HUES6 (cell line): ENCODE data around the gene STK11IP.
A peak's percentile ranks its signal among the peaks of the same experiment; 100 is the strongest.
"Not testable (repeated sequence)": the region's sequence is repeated elsewhere in the genome, so short reads cannot be mapped to it uniquely, and the experiment has no call there.

Experiments used
- H3K27ac ChIP-seq: 2 replicates; pipeline ENCODE4 v1.7.0; 2013; ENCODE audit warnings: low read depth, mild to moderate bottlenecking, low read length, inconsistent platforms
- H3K27me3 ChIP-seq: 2 replicates; pipeline ENCODE4 v1.6.1; 2013; ENCODE audit warnings: low read length; ENCODE audit not compliant: control insufficient read depth, insufficient read depth
- H3K36me3 ChIP-seq: 2 replicates; pipeline ENCODE4 v1.6.1; 2013; ENCODE audit warnings: low read length; ENCODE audit not compliant: control insufficient read depth, insufficient read depth
- H3K4me1 ChIP-seq: 2 replicates; pipeline ENCODE4 v1.6.1; 2013; ENCODE audit warnings: low read length; ENCODE audit not compliant: control insufficient read depth, insufficient read depth
- H3K4me3 ChIP-seq: 2 replicates; pipeline ENCODE4 v1.5.1; 2013; ENCODE audit warnings: low read depth, low read length
- H3K9ac ChIP-seq: one replicate; pipeline ENCODE4 v1.6.1; 2013; ENCODE audit warnings: mild to moderate bottlenecking, low read length
- H3K9me3 ChIP-seq: 2 replicates; pipeline ENCODE4 v1.6.1; 2013; ENCODE audit warnings: low read depth, low read length; ENCODE audit not compliant: control insufficient read depth, insufficient read depth

STK11IP gene

DNA sequence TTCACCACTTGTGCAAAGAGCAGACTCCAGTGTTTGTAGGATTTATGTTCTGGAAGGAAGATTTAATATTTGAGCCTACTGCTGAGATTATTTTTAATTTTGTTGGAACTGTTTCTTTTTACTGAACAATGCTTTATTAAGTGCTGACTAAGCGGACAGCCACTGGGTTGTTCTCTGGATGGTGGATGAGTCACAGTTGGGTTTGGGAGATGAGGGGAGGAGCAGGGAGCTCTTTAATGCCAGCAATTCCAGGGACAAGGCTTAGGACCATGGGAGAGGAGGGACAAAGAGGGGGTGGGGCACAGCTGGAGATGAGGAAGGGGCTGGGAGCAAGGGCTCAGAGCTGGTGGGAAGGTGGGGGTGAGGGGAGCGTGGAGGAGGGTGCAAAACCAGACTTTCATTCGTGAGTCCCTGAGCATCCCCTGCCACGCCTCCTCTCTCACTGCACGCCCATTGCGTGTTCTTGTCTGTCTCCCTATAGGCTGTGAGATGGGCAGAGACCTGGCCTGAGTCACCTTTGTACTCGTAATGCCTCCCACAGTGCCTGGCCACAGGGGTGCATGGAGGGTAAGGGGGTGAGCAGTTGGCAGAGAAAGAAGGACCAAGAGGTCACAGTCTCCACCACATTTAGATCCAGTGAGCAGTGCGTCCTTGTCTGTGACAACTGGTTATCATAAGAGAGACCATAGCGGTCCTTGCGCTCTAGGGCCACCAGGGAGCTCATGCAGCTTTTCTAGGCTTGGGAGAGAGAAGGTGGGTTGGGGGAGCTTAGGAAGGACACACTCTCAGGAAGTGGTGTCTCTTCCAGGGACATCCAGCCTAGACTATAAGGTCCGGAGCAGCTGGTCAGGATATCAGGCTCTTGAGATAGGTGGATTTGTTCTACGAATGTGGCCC is 48.2 kb downstream of the STK11IP start:
- Histone ChIP-seq H3K27ac (no peak overlapping the region; the same call in 1 of the 2 replicates), H3K9ac (no peak overlapping the region), H3K36me3 (no peaks in the 10 kb centered on the region), H3K27me3 (peaks cover 3% of the 10 kb centered on the region; the same call in 1 of the 2 replicates), H3K4me3 (no peak overlapping the region; the same call in 1 of the 2 replicates), H3K9me3 (no peaks in the 10 kb centered on the region), H3K4me1 (peaks cover 21% of the 10 kb centered on the region)

- Histone ChIP-seq H3K4me3 (no peak overlapping the region), H3K27me3 (no peaks in the 10 kb centered on the region), H3K9me3 (no peaks in the 10 kb centered on the region), H3K4me1 (peaks cover 14% of the 10 kb centered on the region), H3K9ac (no peak overlapping the region), H3K27ac (no peak overlapping the region), H3K36me3 (no peaks in the 10 kb centered on the region)
Observed at GRCh38 chr2:219648176-219648575, 50.5 kb downstream of the STK11IP start.

- peaks cover 14% of the 10 kb centered on the region for H3K4me1 ChIP-seq
- no peaks in the 10 kb centered on the region for H3K9me3 ChIP-seq
- no peaks in the 10 kb centered on the region for H3K27me3 ChIP-seq
- no peaks in the 10 kb centered on the region for H3K36me3 ChIP-seq
- H3K9ac ChIP-seq: no peak overlapping the region
- no peak overlapping the region for H3K27ac ChIP-seq
- H3K4me3 ChIP-seq: no peak overlapping the region
Observed at GRCh38 chr2:219648963-219649362, 51.3 kb downstream of the STK11IP start.

DNA sequence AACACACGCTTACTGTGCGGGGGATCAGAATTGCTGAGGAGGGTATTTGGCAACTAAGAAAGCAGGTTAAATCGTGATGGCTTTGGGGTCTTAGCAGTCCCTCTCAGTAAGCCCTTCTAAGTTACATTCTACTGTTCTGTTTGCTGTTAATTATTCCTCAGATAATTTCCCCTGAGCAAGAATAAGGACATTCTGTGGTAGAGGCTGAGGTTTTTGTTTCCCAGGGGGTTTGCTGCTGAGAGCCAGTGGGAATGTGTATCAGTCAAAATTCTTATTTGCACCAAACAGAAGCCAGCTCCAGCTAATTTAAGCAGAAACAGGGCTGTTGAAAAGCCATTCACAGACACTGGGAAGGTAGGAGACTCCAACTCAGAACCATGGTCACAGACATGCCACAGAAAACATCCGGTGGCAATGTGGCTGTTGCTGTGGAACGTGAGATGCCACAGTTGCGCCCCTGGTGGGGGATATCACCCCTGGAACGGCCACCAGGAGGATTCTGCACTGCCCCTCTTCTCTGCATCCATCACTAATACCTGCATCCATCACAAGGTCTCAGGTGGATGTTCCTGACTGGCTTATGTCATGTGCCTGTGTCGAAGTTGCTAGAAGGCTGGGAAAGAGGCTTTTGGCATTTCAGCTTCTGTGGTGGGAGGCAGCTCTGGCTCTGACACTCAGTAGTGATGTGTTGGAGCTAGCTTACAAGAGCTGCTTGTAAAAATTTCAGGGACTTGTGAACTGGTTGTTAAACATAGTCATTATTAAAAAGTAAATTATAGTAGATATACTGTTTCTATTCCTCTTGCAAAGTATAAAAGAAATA is 53.0 kb downstream of the STK11IP start:
- no peak overlapping the region for H3K27ac ChIP-seq
- H3K27me3 ChIP-seq: no peaks in the 10 kb centered on the region
- no peaks in the 10 kb centered on the region for H3K9me3 ChIP-seq
- H3K4me3 ChIP-seq: no peak overlapping the region
- no peak overlapping the region for H3K9ac ChIP-seq
- H3K36me3 ChIP-seq: no peaks in the 10 kb centered on the region
- peaks cover 5% of the 10 kb centered on the region for H3K4me1 ChIP-seq

- not testable (repeated sequence) for H3K27me3 ChIP-seq, H3K27ac ChIP-seq, H3K9ac ChIP-seq, H3K9me3 ChIP-seq, H3K4me1 ChIP-seq, H3K4me3 ChIP-seq, H3K36me3 ChIP-seq
Observed at GRCh38 chr2:219651656-219652055, 54.0 kb downstream of the STK11IP start.

GRCh38 chr2:219656526-219656925 is 58.9 kb downstream of the STK11IP start:
- Histone ChIP-seq H3K4me1 (no peaks in the 10 kb centered on the region), H3K36me3 (no peaks in the 10 kb centered on the region), H3K9me3 (peaks cover 27% of the 10 kb centered on the region), H3K9ac (no peak overlapping the region), H3K27me3 (no peaks in the 10 kb centered on the region), H3K4me3 (no peak overlapping the region), H3K27ac (no peak overlapping the region)

- no peak overlapping the region for H3K27ac ChIP-seq
- H3K4me3 ChIP-seq: no peak overlapping the region
- H3K36me3 ChIP-seq: no peaks in the 10 kb centered on the region
- peaks cover 36% of the 10 kb centered on the region for H3K9me3 ChIP-seq
- H3K27me3 ChIP-seq: no peaks in the 10 kb centered on the region
- peaks cover 16% of the 10 kb centered on the region for H3K4me1 ChIP-seq
- H3K9ac ChIP-seq: no peak overlapping the region
Observed at GRCh38 chr2:219658196-219658846, 60.7 kb downstream of the STK11IP start.

DNA sequence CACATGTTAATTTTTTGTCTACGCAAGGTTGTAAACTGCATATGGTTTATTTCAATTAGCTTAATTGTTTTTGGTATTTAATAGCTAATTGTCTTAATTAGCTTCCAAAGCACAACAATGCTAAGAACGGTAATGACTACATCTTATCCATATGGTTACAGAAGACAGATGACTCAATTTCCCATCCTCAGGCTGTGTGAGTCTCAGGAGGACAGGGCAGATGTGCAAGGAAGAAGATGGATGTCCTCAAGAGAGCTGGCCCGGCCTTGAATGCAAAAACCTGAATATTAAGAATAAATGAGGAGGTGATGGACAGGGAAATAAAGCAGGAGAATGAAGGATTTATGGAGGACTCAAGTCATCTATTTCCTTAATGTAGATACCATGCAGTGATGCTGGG is 61.2 kb downstream of the STK11IP start:
- no peak overlapping the region for H3K27ac ChIP-seq
- H3K9me3 ChIP-seq: peaks cover 36% of the 10 kb centered on the region
- peaks cover 18% of the 10 kb centered on the region for H3K4me1 ChIP-seq
- H3K36me3 ChIP-seq: no peaks in the 10 kb centered on the region
- no peak overlapping the region for H3K4me3 ChIP-seq
- no peaks in the 10 kb centered on the region for H3K27me3 ChIP-seq
- no peak overlapping the region for H3K9ac ChIP-seq

- Histone ChIP-seq H3K36me3 (no peaks in the 10 kb centered on the region), H3K27ac (peak overlapping the region; percentile 62; the same call in 1 of the 2 replicates), H3K27me3 (no peaks in the 10 kb centered on the region), H3K9ac (peak overlapping the region; percentile 37), H3K9me3 (peaks cover 34% of the 10 kb centered on the region), H3K4me3 (no peak overlapping the region), H3K4me1 (peaks cover 18% of the 10 kb centered on the region)
Observed at GRCh38 chr2:219661197-219661954, 63.7 kb downstream of the STK11IP start.

DNA sequence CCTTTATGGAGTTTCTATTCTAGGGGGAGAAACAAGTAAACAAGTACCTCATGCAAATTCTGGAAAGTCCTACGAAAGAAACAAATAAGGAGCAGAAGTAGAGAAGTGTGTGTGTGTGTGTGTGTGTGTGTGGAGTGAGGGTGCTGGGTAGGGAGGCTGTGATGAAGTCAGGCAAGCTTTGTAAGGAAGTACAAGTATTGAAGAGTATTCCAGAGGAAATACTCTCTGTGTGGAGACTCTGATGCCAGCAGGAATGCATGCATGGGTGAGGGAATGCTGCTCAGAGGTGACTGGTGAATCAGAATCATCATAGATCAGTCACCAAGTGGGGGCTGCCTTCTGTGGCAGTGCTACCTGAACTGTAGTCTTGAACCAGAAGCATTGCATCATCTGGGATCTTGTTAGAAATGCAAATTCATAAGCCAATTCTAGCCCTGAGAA is 64.3 kb downstream of the STK11IP start:
- Histone ChIP-seq H3K27me3 (no peaks in the 10 kb centered on the region), H3K36me3 (no peaks in the 10 kb centered on the region), H3K9ac (peak overlapping the region; percentile 37), H3K4me3 (0 out of 2 replicates have a peak overlapping the region, but pooled peaks have one; percentile 8), H3K4me1 (peaks cover 18% of the 10 kb centered on the region), H3K9me3 (peaks cover 29% of the 10 kb centered on the region), H3K27ac (peak overlapping the region; percentile 62; the same call in 1 of the 2 replicates)
